ENCODE results near the gene GDI1.

DNA sequence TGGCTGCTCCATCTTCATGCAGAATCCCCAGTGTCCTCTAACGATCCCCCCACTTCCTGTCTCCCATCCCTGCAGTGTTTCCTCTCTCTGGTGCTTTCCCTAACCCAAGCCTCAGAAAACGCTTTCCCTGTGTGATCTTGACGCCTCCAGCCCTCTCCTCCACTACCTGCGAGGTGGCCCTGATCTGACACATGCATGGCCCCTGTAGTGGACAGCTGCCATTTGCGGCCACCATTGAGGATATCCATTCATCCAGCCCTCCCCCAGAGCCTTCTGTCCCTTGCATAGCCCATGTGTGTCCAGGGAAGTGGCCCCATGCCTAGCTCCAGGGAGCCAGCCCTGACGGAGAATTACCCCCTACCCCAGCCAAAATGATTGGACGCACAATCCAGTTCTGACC is 46.4 kb downstream of the GDI1 start:
- TF ChIP-seq, protein P1, sequence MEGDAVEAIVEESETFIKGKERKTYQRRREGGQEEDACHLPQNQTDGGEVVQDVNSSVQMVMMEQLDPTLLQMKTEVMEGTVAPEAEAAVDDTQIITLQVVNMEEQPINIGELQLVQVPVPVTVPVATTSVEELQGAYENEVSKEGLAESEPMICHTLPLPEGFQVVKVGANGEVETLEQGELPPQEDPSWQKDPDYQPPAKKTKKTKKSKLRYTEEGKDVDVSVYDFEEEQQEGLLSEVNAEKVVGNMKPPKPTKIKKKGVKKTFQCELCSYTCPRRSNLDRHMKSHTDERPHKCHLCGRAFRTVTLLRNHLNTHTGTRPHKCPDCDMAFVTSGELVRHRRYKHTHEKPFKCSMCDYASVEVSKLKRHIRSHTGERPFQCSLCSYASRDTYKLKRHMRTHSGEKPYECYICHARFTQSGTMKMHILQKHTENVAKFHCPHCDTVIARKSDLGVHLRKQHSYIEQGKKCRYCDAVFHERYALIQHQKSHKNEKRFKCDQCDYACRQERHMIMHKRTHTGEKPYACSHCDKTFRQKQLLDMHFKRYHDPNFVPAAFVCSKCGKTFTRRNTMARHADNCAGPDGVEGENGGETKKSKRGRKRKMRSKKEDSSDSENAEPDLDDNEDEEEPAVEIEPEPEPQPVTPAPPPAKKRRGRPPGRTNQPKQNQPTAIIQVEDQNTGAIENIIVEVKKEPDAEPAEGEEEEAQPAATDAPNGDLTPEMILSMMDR (optimal IDR thresholded peaks at IDR 0.05 in 1 of 3, IDR thresholded peaks at IDR 0.05 in 1 of 3, conservative IDR thresholded peaks at IDR 0.05 in 1 of 3; ENCODE audit: extremely low read depth in 1 of 3, insufficient read depth in 2 of 3, low read length in 3 of 3): no peak
- TF ChIP-seq EZH2 (IDR thresholded peaks at IDR 0.05; ENCODE audit: low read length): no peak
